HepG2 (cell line): ENCODE results near the gene FAM83C. TPM values are rescaled to one million over a fixed set of nuclear protein-coding genes. Genes with fewer than 3 reads are reported as not detected.
A peak's percentile ranks its signal among the peaks of the same experiment; 100 is the strongest.

Experiments used
- AGO1 ChIP-seq: fragments of 200-400 bp; formaldehyde crosslinking; IDR thresholded peaks from 2 replicates; pipeline ENCODE4 v1.6.1; 2017; ENCODE audit warnings: mild to moderate bottlenecking, low read depth, low read length, moderate library complexity; ENCODE audit not compliant: poor library complexity, severe bottlenecking
- CAMTA2 ChIP-seq: sonication (generic); formaldehyde crosslinking; IDR thresholded peaks from 2 replicates; pipeline ENCODE4 v1.4.0; 2020; ENCODE audit warnings: mild to moderate bottlenecking, missing genetic modification reagents, borderline replicate concordance
- CBX5 ChIP-seq: sonication (generic); formaldehyde crosslinking; IDR thresholded peaks from 2 replicates; pipeline ENCODE4 v1.4.0; 2020; ENCODE audit warnings: missing genetic modification reagents, borderline replicate concordance
- ESRRA ChIP-seq: sonication (generic); formaldehyde crosslinking; IDR thresholded peaks from 2 replicates; pipeline ENCODE4 v1.5.1; 2020; ENCODE audit warnings: mild to moderate bottlenecking, low read depth, missing genetic modification reagents
- GZF1 ChIP-seq: sonication (generic); formaldehyde crosslinking; IDR thresholded peaks from 2 replicates; pipeline ENCODE4 v1.5.1; 2020; ENCODE audit warnings: mild to moderate bottlenecking, missing genetic modification reagents
- HINFP ChIP-seq: sonication (generic); formaldehyde crosslinking; IDR thresholded peaks from 2 replicates; pipeline ENCODE4 v1.4.0; 2020; ENCODE audit warnings: low read depth, mild to moderate bottlenecking, missing genetic modification reagents
- ISL2 ChIP-seq: sonication (generic); formaldehyde crosslinking; IDR thresholded peaks from 2 replicates; pipeline ENCODE4 v1.5.0; 2020; ENCODE audit warnings: missing genetic modification reagents
- KAT7 ChIP-seq: IDR thresholded peaks from 2 replicates; pipeline ENCODE4 v1.6.1; 2018; ENCODE audit warnings: borderline replicate concordance, missing compliant biosample characterization
- KLF13 ChIP-seq: sonication (generic); formaldehyde crosslinking; IDR thresholded peaks from 2 replicates; pipeline ENCODE4 v1.4.0; 2020; ENCODE audit warnings: mild to moderate bottlenecking, missing genetic modification reagents
- MAZ ChIP-seq, 2 experiments: sonication (generic) in 1 of 2; formaldehyde crosslinking in 1 of 2; IDR thresholded peaks; 2 replicates each; pipeline versions ENCODE4 v1.5.0 to v1.6.1; 2012 to 2020; ENCODE audit warnings: low read depth in 2 of 2, mild to moderate bottlenecking in 2 of 2, borderline replicate concordance in 1 of 2, improper control_type of control experiment in 1 of 2, low read length in 1 of 2, missing genetic modification reagents in 1 of 2, moderate library complexity in 1 of 2
- MED1 ChIP-seq: sonication (generic); formaldehyde crosslinking; IDR thresholded peaks from 2 replicates; pipeline ENCODE4 v1.4.0; 2020; ENCODE audit warnings: missing genetic modification reagents
- MED8 ChIP-seq: sonication (generic); formaldehyde crosslinking; IDR thresholded peaks from 2 replicates; pipeline ENCODE4 v1.8.1; 2023; ENCODE audit warnings: mild to moderate bottlenecking, missing genetic modification reagents; ENCODE audit not compliant: insufficient replicate concordance
- NR2F2 ChIP-seq: IDR thresholded peaks from 2 replicates; pipeline ENCODE4 v1.6.1; 2012; ENCODE audit warnings: low read depth, inconsistent platforms, borderline replicate concordance
- PCBP1 ChIP-seq: fragments of 200-400 bp; formaldehyde crosslinking; IDR thresholded peaks from 2 replicates; pipeline ENCODE4 v1.6.1; 2017; ENCODE audit warnings: mild to moderate bottlenecking, low read depth, low read length, borderline replicate concordance
- RFX1 ChIP-seq: fragments of 450-650 bp; IDR thresholded peaks from 2 replicates; pipeline ENCODE4 v1.6.1; 2017
- SETDB1 ChIP-seq: sonication (generic); formaldehyde crosslinking; IDR thresholded peaks from 2 replicates; pipeline ENCODE4 v1.5.1; 2020; ENCODE audit warnings: missing genetic modification reagents, mild to moderate bottlenecking, borderline replicate concordance
- SNAPC5 ChIP-seq: sonication (generic); formaldehyde crosslinking; IDR thresholded peaks from 2 replicates; pipeline ENCODE4 v1.8.1; 2023; ENCODE audit warnings: mild to moderate bottlenecking, missing genetic modification reagents, borderline replicate concordance
- SUZ12 ChIP-seq: fragments of 150-350 bp; IDR thresholded peaks from 2 replicates; pipeline ENCODE4 v1.6.1; 2014; ENCODE audit warnings: low read depth, low read length
- TBP ChIP-seq: sonication (generic); formaldehyde crosslinking; IDR thresholded peaks from 2 replicates; pipeline ENCODE4 v1.5.0; 2020; ENCODE audit warnings: missing genetic modification reagents
- ZC3H4 ChIP-seq: sonication (generic); formaldehyde crosslinking; IDR thresholded peaks from 2 replicates; pipeline ENCODE4 v1.4.0; 2020; ENCODE audit warnings: missing genetic modification reagents, borderline replicate concordance
- ZNF256 ChIP-seq: sonication (generic); formaldehyde crosslinking; conservative IDR thresholded peaks from 2 replicates; pipeline ENCODE4 v1.4.0; 2020; ENCODE audit warnings: missing genetic modification reagents
- ZNF274 ChIP-seq: sonication (generic); formaldehyde crosslinking; IDR thresholded peaks from 2 replicates; pipeline ENCODE4 v1.5.1; 2020; ENCODE audit warnings: mild to moderate bottlenecking, missing genetic modification reagents
- ZNF616 ChIP-seq: sonication (generic); formaldehyde crosslinking; IDR thresholded peaks from 2 replicates; pipeline ENCODE4 v1.5.0; 2020; ENCODE audit warnings: low read depth, mild to moderate bottlenecking, missing genetic modification reagents
- ZNF619 ChIP-seq: sonication (generic); formaldehyde crosslinking; IDR thresholded peaks from 2 replicates; pipeline ENCODE4 v1.4.0; 2020; ENCODE audit warnings: mild to moderate bottlenecking, missing genetic modification reagents
- ZNF691 ChIP-seq: sonication (generic); formaldehyde crosslinking; IDR thresholded peaks from 2 replicates; pipeline ENCODE4 v1.4.0; 2020; ENCODE audit warnings: missing genetic modification reagents, low read depth, mild to moderate bottlenecking, borderline replicate concordance
- ZNF776 ChIP-seq: sonication (generic); formaldehyde crosslinking; IDR thresholded peaks from 2 replicates; pipeline ENCODE4 v1.4.0; 2020; ENCODE audit warnings: mild to moderate bottlenecking, missing genetic modification reagents
- ZSCAN12 ChIP-seq: sonication (generic); formaldehyde crosslinking; IDR thresholded peaks from 2 replicates; pipeline ENCODE4 v1.9.0; 2021; ENCODE audit warnings: mild to moderate bottlenecking, missing genetic modification reagents
- polyA plus RNA-seq, 8 experiments: library from polyadenylated mRNA; depleted of rRNA in 3 of 8; stranded (reverse) in 7 of 8; unstranded in 1 of 8; fragments of >200 nt; fragmentation: Illumina TruSeq in 4 of 8; extraction: Trizol in 4 of 8; gene quantifications; 2 replicates each; pipeline versions ENCODE4 v1.2.1 to v1.2.3, GENCODE V29; 2011 to 2016; ENCODE audit warnings: low read depth in 4 of 8, missing spikeins in 1 of 8, mixed read lengths in 1 of 8; ENCODE audit not compliant: insufficient read depth in 1 of 8
- total RNA-seq, 5 experiments: library from RNA; depleted of rRNA; stranded (reverse); fragments of >200 nt; fragmentation: Illumina TruSeq; extraction: Trizol; gene quantifications; 2 replicates each; pipeline ENCODE4 v1.2.3, GENCODE V29; 2016; ENCODE audit warnings: low read depth in 1 of 5

Gene FAM83C
- total and polyA plus RNA-seq, 2 of the 13 experiments (the other 11 are each of a cell fraction or from before 2014, with no cell fraction given): 0.04 TPM; not detected in 1

- TF ChIP-seq ESRRA (CRISPR knock-in tag) (no peak), ZSCAN12 (CRISPR knock-in tag) (no peak), ZNF274 (CRISPR knock-in tag) (peak; percentile 16; the same call in 1 of the 2 replicates), ZNF691 (CRISPR knock-in tag) (peak; percentile 75; the same call in 1 of the 2 replicates), SETDB1 (no peak), ZC3H4 (CRISPR knock-in tag) (no peak), ZNF616 (CRISPR knock-in tag) (no peak), TBP (CRISPR knock-in tag) (no peak), SNAPC5 (no peak), KLF13 (CRISPR knock-in tag) (no peak), SUZ12 (no peak), MED1 (CRISPR knock-in tag) (peak; percentile 69), RFX1 (no peak), ZNF256 (CRISPR knock-in tag) (no peak), CBX5 (CRISPR knock-in tag) (peak; percentile 95; the same call in 1 of the 2 replicates), GZF1 (CRISPR knock-in tag) (no peak), AGO1 (no peak), CAMTA2 (CRISPR knock-in tag) (no peak), ZNF619 (CRISPR knock-in tag) (no peak), ISL2 (CRISPR knock-in tag) (no peak), NR2F2 (no peak), MED8 (CRISPR knock-in tag) (no peak), HINFP (CRISPR knock-in tag) (no peak), ZNF776 (CRISPR knock-in tag) (no peak), PCBP1 (no peak), KAT7 (CRISPR knock-in tag) (0 out of 2 replicates have a peak, but pooled peaks have one; percentile 32), MAZ (IDR thresholded peaks at IDR 0.05; ENCODE audit: borderline replicate concordance, low read depth, low read length) (no peak), MAZ (CRISPR knock-in tag; IDR thresholded peaks at IDR 0.05; ENCODE audit: low read depth) (no peak)
Observed at GRCh38 chr20:35305682-35306556, 13.7 kb upstream of the FAM83C start (continued).
